ENCODE data around the gene NAA25. TPM values are rescaled to one million over a fixed set of nuclear protein-coding genes. Genes with fewer than 3 reads are reported as not detected.

Gene NAA25
- total RNA-seq, 6 experiments from 2014 or later, result 9.7 to 11.8 (median 10.8) TPM

DNA sequence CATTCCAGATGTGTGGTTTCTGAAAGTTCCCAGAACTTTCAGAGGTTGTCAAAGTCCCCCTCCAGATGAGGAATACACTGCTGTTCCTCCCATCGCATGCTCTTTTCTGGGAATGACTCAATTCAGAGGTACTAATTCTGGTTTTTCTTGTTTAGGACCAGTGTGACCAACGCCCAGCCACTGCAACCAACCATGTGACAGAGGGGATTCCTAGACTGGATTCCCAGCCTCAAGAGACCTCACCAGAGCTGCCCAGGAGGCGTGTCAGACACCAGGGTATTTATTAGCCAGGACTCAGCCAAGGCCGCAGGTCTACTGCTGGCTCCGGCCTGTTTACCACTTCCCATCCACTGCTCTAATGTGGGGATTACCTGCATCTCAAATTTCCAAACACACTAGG, 41.0 kb upstream of the NAA25 start:
- Histone ChIP-seq H3K9me3 (no peaks in the 10 kb centered on the region), H3K4me3 (no peak overlapping the region), H3K27me3 (no peaks in the 10 kb centered on the region), H3K4me1 (no peaks in the 10 kb centered on the region), H3K27ac (no peak overlapping the region), H3K36me3 (peaks cover 0 to 79% (median 38%) of the 10 kb centered on the region in 4 donors)
- WGBS (ENCODE audit: insufficient coverage, low coverage, low lambda C conversion rate, missing lambda C conversion rate), result 79% methylated on average over 3 of the region's 5 CpGs
- TF ChIP-seq, protein P1, sequence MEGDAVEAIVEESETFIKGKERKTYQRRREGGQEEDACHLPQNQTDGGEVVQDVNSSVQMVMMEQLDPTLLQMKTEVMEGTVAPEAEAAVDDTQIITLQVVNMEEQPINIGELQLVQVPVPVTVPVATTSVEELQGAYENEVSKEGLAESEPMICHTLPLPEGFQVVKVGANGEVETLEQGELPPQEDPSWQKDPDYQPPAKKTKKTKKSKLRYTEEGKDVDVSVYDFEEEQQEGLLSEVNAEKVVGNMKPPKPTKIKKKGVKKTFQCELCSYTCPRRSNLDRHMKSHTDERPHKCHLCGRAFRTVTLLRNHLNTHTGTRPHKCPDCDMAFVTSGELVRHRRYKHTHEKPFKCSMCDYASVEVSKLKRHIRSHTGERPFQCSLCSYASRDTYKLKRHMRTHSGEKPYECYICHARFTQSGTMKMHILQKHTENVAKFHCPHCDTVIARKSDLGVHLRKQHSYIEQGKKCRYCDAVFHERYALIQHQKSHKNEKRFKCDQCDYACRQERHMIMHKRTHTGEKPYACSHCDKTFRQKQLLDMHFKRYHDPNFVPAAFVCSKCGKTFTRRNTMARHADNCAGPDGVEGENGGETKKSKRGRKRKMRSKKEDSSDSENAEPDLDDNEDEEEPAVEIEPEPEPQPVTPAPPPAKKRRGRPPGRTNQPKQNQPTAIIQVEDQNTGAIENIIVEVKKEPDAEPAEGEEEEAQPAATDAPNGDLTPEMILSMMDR (IDR thresholded peaks at IDR 0.05), result no peak
- TF ChIP-seq POLR2A (IDR thresholded peaks at IDR 0.05), result no peak
- intact Hi-C loops (cut with DNase I), result no loop called here
- DNase-seq (no peak), ATAC-seq (peak in 1 of 4 donors; percentile 19)

DNA sequence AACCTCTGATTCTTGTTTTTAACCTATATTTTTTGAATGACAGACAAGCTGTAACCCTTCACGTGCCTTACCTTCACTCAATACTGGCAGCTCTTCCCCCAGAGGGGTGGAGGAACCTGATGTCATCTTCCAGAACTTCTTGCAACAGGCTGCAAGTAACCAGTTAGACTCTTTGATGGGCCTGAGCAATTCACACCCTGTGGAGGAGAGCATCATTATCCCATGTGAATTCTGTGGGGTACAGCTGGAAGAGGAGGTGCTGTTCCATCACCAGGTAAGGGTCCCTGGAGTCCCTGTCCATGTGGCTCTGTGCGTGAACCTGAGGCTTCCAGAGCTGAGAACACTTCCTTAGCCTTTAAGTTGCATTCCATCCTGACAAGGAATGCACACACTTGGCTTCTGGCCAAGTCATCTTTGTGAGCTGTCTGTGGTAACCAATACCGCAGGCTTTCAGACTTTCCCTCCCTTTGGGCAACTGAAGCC, 39.5 kb upstream of the NAA25 start:
- Histone ChIP-seq H3K27ac (no peak overlapping the region), H3K27me3 (no peaks in the 10 kb centered on the region), H3K9me3 (no peaks in the 10 kb centered on the region), H3K4me1 (no peaks in the 10 kb centered on the region), H3K4me3 (no peak overlapping the region), H3K36me3 (peaks cover 0 to 91% (median 46%) of the 10 kb centered on the region in 4 donors)
- WGBS (ENCODE audit: insufficient coverage, low coverage, low lambda C conversion rate, missing lambda C conversion rate), result 86% methylated on average over 2 of the region's 3 CpGs
- intact Hi-C loops (cut with DNase I), result no loop called here
- TF ChIP-seq POLR2A (IDR thresholded peaks at IDR 0.05), result no peak
- TF ChIP-seq, protein P1 (IDR thresholded peaks at IDR 0.05), result no peak
- ATAC-seq, result no peak
- DNase-seq, result no peak

DNA sequence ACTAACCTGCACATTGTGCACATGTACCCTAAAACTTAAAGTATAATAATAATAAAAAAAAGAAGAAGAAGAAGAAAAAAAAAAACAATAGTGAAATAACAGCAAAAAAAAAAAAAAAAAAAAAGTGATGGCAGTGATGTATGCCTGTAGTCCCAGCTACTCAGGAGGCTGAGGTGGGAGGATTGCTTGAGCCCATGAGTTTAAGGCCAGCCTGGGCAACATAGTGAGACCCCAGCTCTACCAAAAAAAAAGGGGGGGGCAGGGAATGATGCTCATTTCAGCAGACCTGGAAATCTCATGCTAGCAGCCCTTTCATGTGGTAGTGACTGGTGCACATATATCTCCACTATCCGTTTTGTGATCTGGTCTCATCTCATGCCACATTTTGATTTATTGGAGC, 37.5 kb upstream of the NAA25 start:
- DNase-seq (no peak), ATAC-seq (no peak)
- Histone ChIP-seq H3K27ac (no peak overlapping the region), H3K4me1 (no peaks in the 10 kb centered on the region), H3K36me3 (peaks cover 0 to 91% (median 43%) of the 10 kb centered on the region in 4 donors), H3K4me3 (no peak overlapping the region), H3K9me3 (no peaks in the 10 kb centered on the region), H3K27me3 (no peaks in the 10 kb centered on the region)
- 100% methylated on average over 1 of the region's 1 CpG for WGBS (ENCODE audit: insufficient coverage, low coverage, low lambda C conversion rate, missing lambda C conversion rate)
- TF ChIP-seq, protein P1 (IDR thresholded peaks at IDR 0.05), result no peak
- no peak for TF ChIP-seq POLR2A (IDR thresholded peaks at IDR 0.05)
- intact Hi-C loops (cut with DNase I), result no loop called here

DNA sequence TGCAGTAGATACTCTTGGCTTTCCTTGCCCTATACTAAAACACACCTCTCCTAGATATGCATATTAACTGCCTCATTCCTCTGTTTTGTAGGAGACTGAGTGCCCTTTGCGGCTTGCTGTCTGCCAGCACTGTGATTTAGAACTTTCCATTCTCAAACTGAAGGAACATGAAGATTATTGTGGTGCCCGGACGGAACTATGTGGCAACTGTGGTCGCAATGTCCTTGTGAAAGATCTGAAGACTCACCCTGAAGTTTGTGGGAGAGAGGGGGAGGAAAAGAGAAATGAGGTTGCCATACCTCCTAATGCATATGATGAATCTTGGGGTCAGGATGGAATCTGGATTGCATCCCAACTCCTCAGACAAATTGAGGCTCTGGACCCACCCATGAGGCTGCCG, 32.1 kb upstream of the NAA25 start:
- WGBS (ENCODE audit: insufficient coverage, low coverage, low lambda C conversion rate, missing lambda C conversion rate), result 86% methylated on average over 3 of the region's 5 CpGs
- peaks cover 7 to 90% (median 44%) of the 10 kb centered on the region in 4 donors for H3K36me3 ChIP-seq
- H3K27me3 ChIP-seq, result no peaks in the 10 kb centered on the region
- ATAC-seq, result no peak
- TF ChIP-seq, protein P1 (IDR thresholded peaks at IDR 0.05), result no peak
- TF ChIP-seq POLR2A (IDR thresholded peaks at IDR 0.05), result no peak
- no peak overlapping the region for H3K4me3 ChIP-seq
- no peak overlapping the region for H3K27ac ChIP-seq
- intact Hi-C loops (cut with DNase I), result no loop called here
- H3K4me1 ChIP-seq, result no peaks in the 10 kb centered on the region
- no peaks in the 10 kb centered on the region for H3K9me3 ChIP-seq
- DNase-seq, result no peak

DNA sequence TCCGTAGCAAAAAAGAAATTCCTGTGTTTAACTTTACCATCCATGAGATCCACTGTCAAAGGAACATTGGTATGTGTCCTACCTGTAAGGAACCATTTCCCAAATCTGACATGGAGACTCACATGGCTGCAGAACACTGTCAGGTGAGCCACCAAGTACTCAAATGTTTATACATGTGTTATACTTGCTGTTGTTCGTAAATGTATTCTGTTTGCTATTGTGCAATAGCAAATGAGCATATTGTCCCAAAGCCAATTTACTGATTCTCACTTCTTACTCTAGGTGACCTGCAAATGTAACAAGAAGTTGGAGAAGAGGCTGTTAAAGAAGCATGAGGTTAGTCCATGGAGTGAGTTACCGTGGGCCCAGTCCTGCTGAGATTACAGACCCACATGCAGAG, 26.1 kb upstream of the NAA25 start:
- peaks cover 0 to 16% (median 7%) of the 10 kb centered on the region in 4 donors for H3K4me1 ChIP-seq
- TF ChIP-seq POLR2A (IDR thresholded peaks at IDR 0.05), result no peak
- TF ChIP-seq, protein P1 (IDR thresholded peaks at IDR 0.05), result no peak
- no peak overlapping the region for H3K4me3 ChIP-seq
- peak in 1 of 4 donors; percentile 24 for ATAC-seq
- no peaks in the 10 kb centered on the region for H3K9me3 ChIP-seq
- H3K27me3 ChIP-seq, result no peaks in the 10 kb centered on the region
- WGBS (ENCODE audit: insufficient coverage, low coverage, low lambda C conversion rate, missing lambda C conversion rate), result 50% methylated on average over 2 of the region's 3 CpGs
- no peak for DNase-seq
- no peak overlapping the region for H3K27ac ChIP-seq
- intact Hi-C loops (cut with DNase I), result no loop called here
- peaks cover 0 to 44% (median 28%) of the 10 kb centered on the region in 4 donors for H3K36me3 ChIP-seq

All from right lobe of liver (tissue), 6 donors.